SH-SY5Y (cell line): ENCODE measurements around the gene BZW1.

Experiments used
- GATA2 ChIP-seq: IDR thresholded peaks from 2 replicates; pipeline ENCODE4 v1.6.1; 2011; ENCODE audit warnings: mild to moderate bottlenecking, low read depth, low read length
- GATA3 ChIP-seq: IDR thresholded peaks from 2 replicates; pipeline ENCODE4 v1.6.1; 2011; ENCODE audit warnings: low read depth, mild to moderate bottlenecking, low read length, moderate library complexity

GRCh38 chr2:200812122-200813022 lies 662 bp downstream of the BZW1 start:
- TF ChIP-seq GATA2 (no peak), GATA3 (no peak)
